Mononuclear cell (primary cell): Measurements from ENCODE around the gene SMYD2. TPM values are rescaled to one million over a fixed set of nuclear protein-coding genes. Genes with fewer than 3 reads are reported as not detected.

Experiments used
- H3K27me3 ChIP-seq: 2 replicates; pipeline ENCODE4 v1.6.0; 2011; ENCODE audit warnings: low read length, control low read depth; ENCODE audit not compliant: insufficient read depth
- H3K4me1 ChIP-seq: 2 replicates; pipeline ENCODE4 v1.5.1; 2011; ENCODE audit warnings: mild to moderate bottlenecking, low read length, control low read depth; ENCODE audit not compliant: insufficient read depth
- H3K4me3 ChIP-seq: 2 replicates; pipeline ENCODE4 v1.5.1; 2011; ENCODE audit warnings: mild to moderate bottlenecking, low read length, moderate library complexity
- H3K9me3 ChIP-seq: 2 replicates; pipeline ENCODE4 v1.5.1; 2011; ENCODE audit warnings: low read depth, mild to moderate bottlenecking, control low read depth, low read length
- total RNA-seq: library from RNA; depleted of rRNA; stranded (reverse); fragments of >200 nt; gene quantifications from one replicate; pipeline ENCODE4 v1.2.3, GENCODE V29; 2012

The SMYD2 gene
- total RNA-seq, 1 donor, result 18.9 TPM

DNA sequence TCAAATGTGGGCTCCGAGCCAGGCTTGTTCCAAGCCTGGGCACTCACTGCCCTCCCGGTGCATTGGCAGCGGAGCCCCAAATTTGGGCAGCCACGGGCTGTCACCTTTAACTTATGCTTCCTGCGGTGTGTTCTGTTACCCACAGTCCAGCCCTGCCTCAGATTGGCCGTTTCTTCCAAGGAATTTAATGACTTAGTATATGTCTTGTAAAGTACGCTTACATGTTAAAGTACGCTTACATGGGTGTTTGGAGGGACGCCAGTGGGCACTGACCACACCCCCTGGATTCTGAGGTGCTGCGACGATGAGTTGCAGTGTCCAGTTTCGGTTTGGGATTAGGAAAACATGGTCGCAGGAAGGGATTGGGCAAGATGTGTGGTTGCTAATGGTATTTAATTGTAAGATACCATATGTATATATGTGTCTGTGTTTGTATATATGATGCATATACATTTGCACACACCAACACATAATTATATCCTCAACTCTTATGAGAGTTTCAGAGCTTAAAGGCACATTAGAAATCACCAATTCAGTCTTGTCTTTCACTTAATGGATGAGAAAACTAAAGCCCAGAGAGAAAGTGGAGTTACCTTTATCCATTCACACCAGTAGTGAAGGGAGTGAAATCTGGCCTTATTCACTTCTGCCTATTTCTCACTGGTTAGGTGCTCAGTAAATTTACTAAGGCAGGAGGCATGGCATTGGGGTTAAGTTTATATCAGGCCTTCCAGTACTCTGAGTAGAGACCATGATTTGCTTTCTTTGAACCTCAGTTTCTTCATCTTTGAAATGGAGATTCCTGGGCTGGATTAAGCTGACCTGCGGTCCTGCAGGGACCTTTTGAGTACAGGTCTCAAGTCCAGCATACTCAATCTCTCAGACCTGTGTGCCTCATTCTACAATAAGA lies 1.0 kb downstream of the SMYD2 start:
- H3K4me1 ChIP-seq, result peaks cover 24% of the 10 kb centered on the region
- H3K9me3 ChIP-seq, result no peaks in the 10 kb centered on the region
- H3K27me3 ChIP-seq, result no peaks in the 10 kb centered on the region
- H3K4me3 ChIP-seq, result peak overlapping the region; percentile 71

DNA sequence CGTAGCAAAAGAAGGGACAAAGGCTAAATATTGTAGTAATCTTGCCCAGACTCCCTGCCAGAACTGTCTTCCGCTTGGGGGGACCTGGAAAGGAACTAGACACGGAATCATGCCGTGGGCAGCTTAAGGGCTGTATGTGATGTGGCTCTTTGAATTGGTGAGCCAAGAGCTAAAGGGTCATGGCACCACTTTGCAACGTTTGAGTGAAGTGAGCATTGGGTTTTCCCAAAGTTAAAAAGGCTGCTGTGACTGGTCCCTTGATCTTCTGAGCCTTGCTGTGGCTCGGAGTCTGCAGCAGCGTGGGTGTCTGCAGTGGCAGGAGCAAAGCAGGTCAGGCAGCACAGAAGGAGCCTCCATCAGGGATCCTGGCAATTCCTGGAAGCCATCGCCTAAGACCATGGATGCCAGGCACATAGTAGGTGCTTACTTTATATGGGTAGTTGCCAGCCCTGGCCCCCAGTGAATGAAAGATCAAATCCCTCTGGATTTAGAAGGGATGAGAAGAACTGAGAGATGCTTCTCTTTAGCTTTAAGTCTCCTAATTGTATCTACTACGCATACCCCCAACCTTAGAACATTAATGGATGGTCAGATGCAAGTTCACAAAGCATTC lies 1.8 kb downstream of the SMYD2 start:
- H3K9me3 ChIP-seq, result no peaks in the 10 kb centered on the region
- H3K27me3 ChIP-seq, result no peaks in the 10 kb centered on the region
- no peak overlapping the region for H3K4me3 ChIP-seq
- H3K4me1 ChIP-seq, result peaks cover 24% of the 10 kb centered on the region

DNA sequence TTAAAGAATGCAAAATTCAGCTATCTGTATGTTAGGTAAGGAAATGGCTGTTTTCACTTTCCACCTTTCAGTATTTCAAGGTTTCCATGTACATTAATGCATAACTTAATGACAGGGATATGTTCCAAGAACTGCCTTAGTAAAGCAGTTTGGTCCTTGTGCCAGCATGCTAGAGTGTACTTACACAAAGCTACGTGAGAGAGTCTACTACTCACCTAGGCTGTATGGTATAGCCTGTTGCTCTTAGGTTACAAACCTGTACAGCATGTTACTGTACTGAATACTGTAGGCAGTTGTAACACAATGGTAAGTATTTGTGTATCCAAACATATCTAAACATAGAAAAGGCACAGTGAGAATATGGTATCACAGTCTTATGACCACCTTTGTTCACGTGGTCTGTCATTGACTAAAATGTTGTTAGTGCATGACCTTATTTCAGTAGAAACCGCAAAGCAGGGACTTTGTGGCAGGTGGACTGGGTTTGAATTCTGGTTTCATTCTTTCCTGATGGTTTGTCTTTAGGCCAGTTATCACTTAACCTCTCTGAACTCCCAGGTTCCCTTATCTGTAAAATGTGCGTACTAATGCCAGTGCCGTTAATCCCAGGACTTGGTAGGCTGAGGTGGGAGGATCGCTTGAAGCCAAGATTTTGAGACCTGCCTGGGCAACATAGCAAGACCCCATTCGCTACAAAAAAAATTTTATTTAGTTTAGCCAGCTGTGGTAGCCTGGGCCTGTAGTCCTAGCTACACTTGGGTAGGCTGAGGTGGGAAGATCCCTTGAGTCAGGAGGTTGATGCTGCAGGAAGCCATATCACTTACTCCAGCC lies 4.9 kb downstream of the SMYD2 start:
- Histone ChIP-seq H3K27me3 (no peaks in the 10 kb centered on the region), H3K4me3 (no peak overlapping the region), H3K9me3 (no peaks in the 10 kb centered on the region), H3K4me1 (peaks cover 17% of the 10 kb centered on the region)

DNA sequence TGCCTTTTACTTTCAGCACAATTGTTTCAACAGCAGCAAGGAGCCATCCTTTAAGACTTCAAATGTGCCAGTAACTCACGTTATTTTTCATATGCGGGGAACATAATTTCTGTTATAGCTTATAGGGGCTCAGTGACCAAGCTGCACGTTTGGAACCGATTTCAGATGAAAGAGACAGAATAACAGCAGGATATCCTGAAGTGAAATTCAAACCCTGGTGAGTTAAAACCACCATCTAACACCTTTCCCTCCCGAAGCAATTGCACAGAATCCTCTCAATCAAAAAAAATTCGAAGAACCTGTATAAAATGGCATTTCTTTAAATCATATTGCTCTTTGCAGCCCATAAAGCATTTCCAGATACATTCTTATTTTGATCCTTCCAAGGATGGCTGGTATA lies 6.9 kb downstream of the SMYD2 start:
- Histone ChIP-seq H3K27me3 (no peaks in the 10 kb centered on the region), H3K4me3 (no peak overlapping the region), H3K9me3 (no peaks in the 10 kb centered on the region), H3K4me1 (peaks cover 15% of the 10 kb centered on the region)

DNA sequence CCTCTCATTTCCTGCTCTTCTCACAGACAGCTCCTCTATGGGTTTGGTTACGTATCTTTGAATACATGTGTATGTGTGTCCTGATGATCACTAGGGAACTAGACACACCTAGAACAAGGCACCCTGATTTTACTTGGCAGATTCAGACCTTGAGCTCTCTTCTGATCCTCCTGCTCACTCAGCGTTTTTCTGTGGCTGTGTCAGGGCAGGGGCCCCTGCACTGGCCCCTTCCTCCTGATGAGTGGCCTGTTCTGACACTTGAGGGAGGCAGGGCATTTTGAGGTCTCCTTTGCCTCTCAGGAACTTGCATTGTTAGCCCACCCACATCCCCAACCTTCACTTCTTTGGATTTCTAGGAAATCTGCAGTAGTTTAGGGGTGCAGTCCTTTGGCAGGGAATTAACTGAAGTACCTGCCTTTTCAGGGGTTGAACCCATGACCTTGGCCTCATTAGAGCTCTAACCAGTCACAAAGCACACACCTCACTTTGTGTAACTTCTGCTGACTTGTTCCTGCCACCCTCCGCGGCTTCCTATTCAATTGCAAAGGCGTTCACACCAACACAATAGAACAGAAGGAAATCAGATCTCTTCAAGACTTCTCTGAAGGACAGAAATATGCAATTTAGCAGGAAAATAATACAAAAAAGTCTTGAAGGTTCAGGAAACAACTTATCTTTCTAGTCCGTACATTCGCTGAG lies 8.8 kb downstream of the SMYD2 start:
- Histone ChIP-seq H3K4me1 (peaks cover 15% of the 10 kb centered on the region), H3K4me3 (no peak overlapping the region), H3K9me3 (no peaks in the 10 kb centered on the region), H3K27me3 (no peaks in the 10 kb centered on the region)

DNA sequence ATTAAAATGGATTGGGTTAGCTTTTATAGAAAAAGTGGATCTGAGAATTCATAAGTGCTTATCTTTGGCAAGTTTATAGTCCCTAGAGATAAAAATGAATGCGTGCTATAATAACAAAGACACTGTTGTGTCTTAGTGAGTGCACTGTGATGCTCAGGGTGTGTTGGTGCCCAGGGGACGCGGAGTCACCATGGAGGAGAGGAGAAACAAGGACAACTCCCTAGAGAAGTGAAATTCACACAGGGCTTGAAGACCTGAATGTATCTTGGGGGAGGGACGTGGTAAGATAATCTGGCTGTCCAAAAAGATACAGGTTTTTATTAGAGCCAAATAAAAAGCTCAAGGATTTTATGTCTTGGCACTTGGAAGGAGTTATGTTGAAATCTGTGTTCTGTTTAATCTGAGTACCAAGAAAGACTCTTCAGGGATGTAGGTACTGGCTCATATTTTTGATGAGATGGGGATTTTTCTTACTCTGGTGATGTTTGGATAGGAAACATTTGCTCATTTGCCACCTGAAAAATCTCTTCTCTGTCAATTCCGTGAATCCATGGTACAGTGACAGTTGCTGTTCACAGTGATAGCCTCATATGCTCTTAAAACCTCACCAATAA lies 9.6 kb downstream of the SMYD2 start:
- no peak overlapping the region for H3K4me3 ChIP-seq
- no peaks in the 10 kb centered on the region for H3K27me3 ChIP-seq
- H3K9me3 ChIP-seq, result no peaks in the 10 kb centered on the region
- peaks cover 15% of the 10 kb centered on the region for H3K4me1 ChIP-seq

DNA sequence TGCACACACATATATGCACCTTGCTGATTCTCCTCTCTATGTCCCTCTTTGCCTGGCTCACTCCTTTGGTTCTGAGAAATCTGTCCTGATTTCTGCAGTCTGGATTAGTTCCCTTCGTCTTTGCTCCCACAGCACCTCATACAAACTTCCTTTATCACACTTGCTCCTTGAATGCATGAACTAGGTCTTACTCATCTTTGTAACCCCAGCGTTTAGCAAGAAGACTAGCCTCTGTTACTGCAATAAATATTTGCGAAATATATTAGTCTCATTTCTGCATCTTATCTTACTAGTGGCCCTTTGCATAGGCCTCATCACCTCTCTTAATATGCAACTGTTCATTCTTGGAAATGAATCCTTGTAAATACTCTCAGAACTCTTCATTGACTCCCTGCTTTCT lies 11.4 kb downstream of the SMYD2 start:
- no peaks in the 10 kb centered on the region for H3K27me3 ChIP-seq
- no peak overlapping the region for H3K4me3 ChIP-seq
- no peaks in the 10 kb centered on the region for H3K9me3 ChIP-seq
- peaks cover 15% of the 10 kb centered on the region for H3K4me1 ChIP-seq

DNA sequence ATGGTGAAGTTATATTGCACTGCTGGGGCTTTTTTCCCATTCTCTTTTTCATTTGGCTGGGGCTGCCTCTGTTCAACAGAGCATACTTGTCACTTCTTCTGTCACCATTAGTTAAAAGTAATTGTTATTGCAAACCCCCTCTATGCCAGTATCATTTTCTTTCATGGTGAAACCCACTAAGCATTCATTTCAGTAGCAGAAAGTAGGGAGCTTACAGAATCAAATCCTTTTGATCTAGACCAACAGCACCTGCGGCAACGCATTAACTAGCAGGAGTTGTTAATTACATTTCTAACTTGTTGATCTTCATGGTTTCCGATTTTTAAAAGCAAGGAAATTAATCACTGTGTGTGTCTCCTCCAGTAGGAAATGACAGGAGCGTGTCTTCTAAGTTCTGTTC lies 15.0 kb downstream of the SMYD2 start:
- H3K27me3 ChIP-seq, result no peaks in the 10 kb centered on the region
- no peaks in the 10 kb centered on the region for H3K9me3 ChIP-seq
- H3K4me3 ChIP-seq, result no peak overlapping the region
- peaks cover 15% of the 10 kb centered on the region for H3K4me1 ChIP-seq

DNA sequence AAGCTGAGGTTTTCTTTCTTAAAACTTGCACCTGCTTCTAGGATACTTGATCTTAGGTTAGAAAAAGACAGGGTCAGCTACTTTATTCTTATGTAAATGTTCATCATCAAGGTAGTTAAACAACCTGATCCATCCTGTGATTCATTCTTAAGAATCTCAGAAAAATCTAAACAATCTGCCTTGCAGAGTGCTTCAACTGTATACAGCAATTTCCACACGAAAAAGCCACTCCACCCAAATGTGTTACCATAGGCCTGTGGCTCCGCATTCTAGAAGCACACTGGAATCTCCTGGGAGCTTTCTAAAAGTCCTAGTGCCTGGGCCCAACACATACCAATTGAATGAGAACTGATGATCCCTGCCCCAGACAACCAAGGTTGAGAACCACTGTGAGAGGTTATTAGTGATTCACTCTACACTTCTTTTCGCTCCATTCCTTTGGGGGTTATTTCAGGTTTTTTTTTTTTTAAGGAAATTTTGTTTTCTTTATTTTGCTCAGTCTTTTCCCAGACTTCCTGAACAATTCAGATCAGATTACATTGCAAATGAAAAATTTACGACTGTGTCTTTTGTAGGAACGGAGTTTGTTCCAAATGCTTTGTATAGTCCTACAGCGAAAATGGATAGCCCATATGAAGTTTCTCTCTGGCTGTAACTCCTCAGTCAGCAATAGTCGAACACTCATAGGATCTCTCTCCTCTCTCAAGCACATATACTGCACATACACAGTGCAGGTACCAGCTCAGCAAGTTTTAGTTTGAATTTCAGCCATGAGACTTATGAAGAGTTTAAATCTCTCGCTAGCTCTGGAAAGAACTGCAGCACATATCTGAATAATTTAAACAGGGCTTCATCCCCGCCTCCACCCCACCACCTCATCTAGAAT lies 16.1 kb downstream of the SMYD2 start:
- Histone ChIP-seq H3K4me1 (peaks cover 11% of the 10 kb centered on the region), H3K27me3 (no peaks in the 10 kb centered on the region), H3K9me3 (no peaks in the 10 kb centered on the region), H3K4me3 (no peak overlapping the region)

DNA sequence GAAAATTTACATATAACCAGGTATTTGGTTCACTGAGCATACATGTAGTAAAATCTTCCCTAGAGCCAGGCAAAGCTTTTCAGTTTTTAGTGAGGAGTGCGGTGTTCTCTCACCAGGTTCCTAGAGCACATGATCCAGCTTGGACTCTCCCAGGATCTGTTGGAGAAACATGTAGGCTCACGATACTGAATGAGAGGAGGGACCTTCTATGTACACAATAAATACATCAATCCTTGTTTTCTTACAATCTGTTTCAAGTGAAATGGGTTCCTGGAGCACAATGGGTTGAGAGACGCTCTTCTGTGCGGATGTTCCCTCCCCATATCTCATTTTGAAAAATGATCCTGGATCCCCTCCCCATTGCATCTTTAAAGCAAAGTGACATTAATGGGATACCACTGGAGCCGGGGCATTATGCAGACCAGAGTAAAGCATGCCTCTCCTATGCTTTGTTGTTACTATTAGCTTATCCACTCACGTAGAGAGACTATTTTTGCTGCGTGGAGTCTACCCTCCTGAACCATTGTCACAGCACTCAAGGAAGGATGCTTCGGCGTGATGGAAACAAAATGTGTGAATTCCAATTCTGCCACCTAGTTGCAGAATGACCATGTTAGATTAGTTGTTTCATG lies 19.3 kb downstream of the SMYD2 start:
- H3K9me3 ChIP-seq, result no peaks in the 10 kb centered on the region

DNA sequence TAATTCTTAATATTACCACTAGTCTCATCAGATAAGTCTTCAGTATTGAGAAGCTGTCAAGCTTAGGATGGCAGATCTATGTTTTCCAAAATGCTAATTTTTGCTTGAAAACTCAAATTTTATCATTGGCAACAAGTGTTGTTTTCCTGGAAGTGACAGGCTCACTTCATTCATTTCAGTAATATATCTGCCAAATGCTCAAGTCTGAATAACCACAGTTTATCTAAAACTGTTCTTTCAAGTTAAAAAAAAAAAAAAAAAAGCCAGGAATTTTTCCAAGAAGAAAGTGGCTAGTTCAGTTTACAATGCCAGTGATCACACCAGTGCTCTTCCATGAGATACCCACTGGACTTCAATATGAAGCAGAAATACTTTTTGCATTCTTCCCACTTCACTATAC lies 20.6 kb downstream of the SMYD2 start:
- no peaks in the 10 kb centered on the region for H3K27me3 ChIP-seq
- H3K9me3 ChIP-seq, result no peaks in the 10 kb centered on the region
- H3K4me1 ChIP-seq, result peaks cover 6% of the 10 kb centered on the region
- no peak overlapping the region for H3K4me3 ChIP-seq

More for the DNA sequence above, 19.3 kb downstream of the SMYD2 start:
- Histone ChIP-seq H3K4me1 (peaks cover 6% of the 10 kb centered on the region), H3K4me3 (no peak overlapping the region), H3K27me3 (no peaks in the 10 kb centered on the region)

DNA sequence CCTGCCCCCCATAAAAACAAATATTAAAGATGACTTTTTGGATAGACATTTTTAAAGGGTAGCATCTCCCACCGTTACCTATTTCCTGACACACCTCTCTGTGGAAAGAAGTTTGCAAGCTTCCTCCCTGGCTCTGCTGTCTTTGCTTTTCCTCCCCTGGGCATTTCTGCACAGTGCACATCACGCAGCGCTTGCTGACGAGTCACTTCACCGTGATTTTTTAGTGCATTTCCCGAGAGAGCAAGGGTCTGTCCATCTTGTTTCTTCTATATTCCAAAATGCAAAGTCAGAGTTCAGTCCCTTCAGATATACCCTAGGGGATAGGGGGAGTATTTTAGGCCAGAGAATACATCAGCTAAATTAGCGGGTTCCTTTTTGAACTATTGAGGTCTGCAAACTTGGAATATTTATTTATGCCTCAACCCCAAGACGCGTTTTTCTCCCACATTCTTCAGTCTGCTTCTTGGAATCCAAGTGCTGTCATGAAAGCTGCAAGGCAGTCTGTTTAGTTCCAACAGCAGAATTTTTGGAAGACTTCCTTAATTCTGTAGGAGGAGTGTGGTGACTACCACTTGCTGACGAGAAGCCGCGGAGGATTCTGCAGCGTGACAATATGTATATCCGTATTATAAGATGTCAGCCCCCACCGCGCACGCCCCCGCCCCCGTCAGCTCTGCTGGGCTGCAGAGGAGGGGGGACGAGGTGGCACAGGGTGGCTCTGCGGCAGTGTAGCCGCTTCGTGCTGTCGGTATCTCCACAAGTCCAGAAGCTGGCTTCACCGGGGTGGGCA lies 22.4 kb downstream of the SMYD2 start:
- Histone ChIP-seq H3K9me3 (no peaks in the 10 kb centered on the region), H3K4me3 (no peak overlapping the region), H3K4me1 (peaks cover 6% of the 10 kb centered on the region), H3K27me3 (no peaks in the 10 kb centered on the region)
